Activated CD8-positive, alpha-beta memory T cell treated with anti-CD3 and anti-CD28 coated beads, Interleukin-2, amount 50 U/mL, for 24 hours (primary cell): ENCODE data around the gene MKRN2.
"Not testable (repeated sequence)": the region's sequence is repeated elsewhere in the genome, so short reads cannot be mapped to it uniquely, and the experiment has no call there.

Experiments
- DNase-seq: peaks from one replicate; pipeline ENCODE4 v3.0.0-alpha.2; 2020; ENCODE audit errors: extremely low read depth

MKRN2 gene

GRCh38 chr3:12588039-12589009, 31.4 kb downstream of the MKRN2 start:
- DNase-seq, result no peak

DNA sequence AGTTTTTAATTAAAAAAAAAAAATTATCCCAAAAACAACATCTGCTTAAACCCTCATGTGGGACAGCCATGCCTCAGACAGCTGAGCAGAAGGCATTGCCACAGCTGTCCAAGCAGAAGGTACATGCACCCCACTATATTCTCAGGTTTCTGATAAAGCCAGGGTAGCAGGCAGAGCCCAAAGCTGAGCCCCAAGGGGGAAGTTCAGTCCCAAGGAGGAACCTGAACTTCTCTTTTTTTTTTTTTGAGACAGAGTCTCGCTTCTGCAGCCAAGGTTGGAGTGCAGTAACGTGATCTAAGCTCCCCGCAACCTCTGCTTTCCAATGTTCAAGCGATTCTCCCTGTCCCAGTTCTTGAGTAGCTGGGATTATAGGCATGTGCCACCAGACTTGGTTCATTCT, 33.2 kb downstream of the MKRN2 start:
- no peak for DNase-seq

GRCh38 chr3:12591456-12591855, 34.6 kb downstream of the MKRN2 start:
- no peak for DNase-seq

DNA sequence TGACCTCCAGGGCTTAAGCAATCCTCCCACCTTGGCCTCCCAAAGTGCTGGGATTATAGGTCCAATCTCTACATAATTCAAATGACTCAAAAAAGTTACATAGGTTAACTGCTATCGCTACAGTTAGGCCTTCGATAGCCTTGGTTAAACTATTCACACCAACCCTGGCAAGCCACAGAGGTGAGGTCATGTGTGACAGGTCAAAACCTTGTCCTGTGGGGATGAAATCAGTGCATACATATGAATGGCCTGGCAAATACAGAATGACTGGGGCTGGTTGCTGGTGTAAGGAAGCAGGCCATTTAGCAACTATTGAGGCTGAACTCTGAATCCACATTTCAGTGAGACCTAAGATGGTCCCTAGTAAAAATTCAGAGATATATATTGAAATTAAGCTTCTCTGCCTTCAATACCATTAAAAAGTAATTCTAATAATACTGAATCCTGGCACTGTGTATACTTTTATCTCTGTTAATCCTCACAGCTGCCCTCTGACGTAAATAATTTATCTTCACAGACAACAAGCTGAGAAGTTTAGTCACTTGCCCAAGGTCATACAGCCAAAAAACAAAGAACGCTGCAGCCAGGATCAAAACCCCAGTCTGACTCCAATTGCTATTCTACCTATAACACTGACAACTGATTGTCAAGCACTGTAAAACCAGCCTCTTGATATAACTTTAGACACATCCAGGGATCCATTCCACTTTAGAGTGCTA, 35.3 kb downstream of the MKRN2 start:
- DNase-seq, result no peak

- DNase-seq, result no peak
Observed at GRCh38 chr3:12593473-12593872, 36.6 kb downstream of the MKRN2 start.

DNA sequence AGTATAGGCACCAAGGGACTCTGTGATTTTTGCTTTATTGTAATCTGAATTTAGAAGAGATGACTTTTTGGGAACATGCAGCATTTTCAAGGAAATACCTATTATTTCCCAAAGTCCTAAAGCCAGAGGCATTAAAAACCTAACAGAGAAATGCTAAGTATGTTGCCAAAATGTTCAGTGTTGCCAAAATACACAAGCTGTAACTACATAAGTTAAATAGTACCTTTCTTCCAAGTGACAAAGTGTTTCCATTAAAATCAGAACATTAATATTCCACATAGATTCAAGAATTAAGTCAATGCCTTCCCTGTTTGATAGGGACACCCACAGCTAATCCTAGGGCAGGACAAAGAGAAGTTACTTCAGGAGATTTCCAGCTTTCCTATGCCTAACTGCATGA, 42.0 kb downstream of the MKRN2 start:
- DNase-seq, result no peak

DNA sequence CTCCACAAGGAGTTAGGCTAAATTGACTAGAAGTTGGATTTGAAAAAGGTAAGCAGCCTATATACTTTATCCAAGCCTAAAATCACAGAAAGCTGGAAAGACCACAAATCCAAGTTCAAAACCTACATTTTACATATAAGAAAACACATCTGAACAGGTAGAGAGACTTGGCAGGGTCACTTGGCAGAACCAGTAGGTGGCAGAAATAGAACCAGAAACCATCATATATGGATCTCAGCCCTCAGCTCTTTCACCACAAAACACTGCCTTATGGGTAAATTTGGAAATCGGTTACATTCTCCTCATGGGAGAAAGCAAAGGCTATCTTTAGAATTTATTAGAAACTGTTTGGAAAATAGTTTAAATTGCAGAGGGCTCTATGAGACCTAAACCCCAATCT, 44.2 kb downstream of the MKRN2 start:
- no peak for DNase-seq

DNA sequence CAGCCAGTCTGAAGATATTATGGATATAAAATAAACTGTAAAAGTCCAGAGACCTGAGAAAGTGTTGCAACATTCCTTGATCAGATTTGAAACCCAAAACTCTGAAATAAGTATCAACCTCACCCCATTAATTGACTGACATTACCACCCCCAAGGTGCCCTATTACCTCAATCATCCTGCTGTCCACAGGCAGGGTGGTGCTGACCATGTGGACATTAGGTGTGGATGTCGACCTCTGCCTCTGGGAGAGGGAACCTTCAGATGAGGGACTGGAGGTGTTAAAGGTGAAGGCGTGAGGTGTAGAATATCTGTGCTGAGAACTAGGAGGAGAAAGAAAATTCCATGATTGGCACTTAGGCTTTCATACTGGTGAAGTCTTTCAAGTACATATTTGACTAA, 47.1 kb downstream of the MKRN2 start:
- no peak for DNase-seq

DNA sequence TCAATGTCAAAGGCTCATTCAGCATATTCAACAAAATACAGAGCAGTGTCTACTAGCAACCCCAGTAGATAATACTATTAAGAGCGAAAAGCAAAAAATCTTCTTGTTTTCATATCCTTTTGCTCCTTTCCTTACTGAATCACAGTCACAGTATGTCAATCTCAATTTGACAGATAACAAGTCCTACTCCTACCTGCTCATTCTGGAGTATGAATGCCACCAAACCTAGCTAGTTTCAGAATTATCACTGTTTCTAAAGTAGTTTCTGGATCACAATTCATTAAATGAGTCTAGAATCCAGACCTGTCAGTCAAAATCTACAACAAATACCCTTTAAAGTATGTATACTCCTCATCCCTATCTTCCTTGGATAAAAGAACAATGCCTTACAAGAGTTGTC, 51.5 kb downstream of the MKRN2 start:
- DNase-seq, result no peak

DNA sequence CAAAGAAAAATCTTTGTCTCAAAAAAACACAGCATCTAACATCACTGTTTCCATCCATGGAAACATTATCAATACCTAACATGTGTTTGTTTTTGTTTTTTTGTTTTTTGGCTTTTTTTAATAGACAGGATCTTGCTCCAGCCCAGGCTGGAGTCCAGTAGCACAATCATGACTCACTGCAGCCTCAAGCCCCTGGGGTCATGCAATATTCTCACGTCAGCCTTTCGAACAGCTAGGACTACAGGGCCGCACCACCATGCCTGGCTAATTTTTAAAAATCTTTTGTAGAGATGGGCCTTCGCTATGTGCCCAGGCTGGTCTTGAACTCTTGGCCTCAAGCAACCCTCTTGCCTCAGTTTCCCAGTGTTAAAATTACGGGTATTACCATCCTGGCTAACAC, 54.2 kb downstream of the MKRN2 start:
- no peak for DNase-seq

GRCh38 chr3:12612514-12613226, 55.8 kb downstream of the MKRN2 start:
- DNase-seq, result no peak

- no peak for DNase-seq
Observed at GRCh38 chr3:12613250-12613649, 56.4 kb downstream of the MKRN2 start.

DNA sequence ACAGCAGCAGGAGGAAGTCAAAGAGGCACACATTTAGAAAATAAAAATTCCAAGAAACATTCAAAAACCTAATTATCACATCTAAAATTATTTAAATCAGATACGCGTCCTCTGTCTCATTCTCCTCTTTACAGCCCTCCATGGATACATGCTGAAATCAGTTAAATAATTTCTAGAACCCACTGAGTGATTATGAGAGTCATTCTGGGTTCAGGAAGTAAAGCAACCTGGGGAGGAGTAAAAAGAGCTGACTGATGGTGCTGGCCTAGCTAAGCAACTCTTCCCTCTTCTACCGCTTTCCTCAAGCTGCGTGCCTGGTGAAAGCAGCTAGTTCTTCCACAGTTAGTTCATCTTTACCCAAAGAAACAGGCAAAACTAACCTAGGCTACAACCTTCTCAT, 58.4 kb downstream of the MKRN2 start:
- no peak for DNase-seq

DNA sequence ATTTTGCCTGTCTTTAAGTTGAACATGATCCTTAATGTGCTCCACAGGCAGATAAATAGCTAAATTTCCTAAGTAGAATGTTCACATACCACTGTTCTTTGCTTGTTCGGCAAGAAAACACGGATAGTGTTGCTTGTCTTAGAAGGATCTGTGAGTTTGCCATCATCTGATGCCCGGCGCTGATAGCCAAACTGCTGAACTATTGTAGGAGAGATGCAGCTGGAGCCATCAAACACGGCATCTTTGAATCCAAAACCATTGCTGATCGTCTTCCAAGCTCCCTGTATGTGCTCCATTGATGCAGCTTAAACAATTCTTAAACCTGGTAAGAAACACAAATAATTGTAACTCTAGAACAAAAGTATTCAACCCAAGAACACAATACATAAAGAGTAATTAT, 61.5 kb downstream of the MKRN2 start:
- no peak for DNase-seq

DNA sequence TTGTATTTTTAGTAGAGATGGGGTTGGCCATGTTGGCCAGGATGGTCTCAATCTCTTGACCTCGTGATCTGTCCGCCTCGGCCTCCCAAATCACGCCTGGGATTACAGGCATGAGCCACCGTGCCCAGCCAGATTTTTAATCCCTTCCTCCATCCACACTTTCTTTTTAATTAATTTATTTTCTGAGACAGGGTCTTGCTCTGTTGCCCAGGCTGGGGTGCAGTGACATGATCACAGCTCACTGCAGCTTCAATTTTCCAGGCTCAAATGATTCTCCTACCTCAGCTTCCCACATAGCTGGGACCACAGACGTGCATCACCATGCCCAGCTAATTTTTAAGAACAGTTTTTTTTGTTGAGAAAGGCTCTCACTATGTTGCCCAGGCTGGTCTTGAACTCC, 63.4 kb downstream of the MKRN2 start:
- no peak for DNase-seq

DNA sequence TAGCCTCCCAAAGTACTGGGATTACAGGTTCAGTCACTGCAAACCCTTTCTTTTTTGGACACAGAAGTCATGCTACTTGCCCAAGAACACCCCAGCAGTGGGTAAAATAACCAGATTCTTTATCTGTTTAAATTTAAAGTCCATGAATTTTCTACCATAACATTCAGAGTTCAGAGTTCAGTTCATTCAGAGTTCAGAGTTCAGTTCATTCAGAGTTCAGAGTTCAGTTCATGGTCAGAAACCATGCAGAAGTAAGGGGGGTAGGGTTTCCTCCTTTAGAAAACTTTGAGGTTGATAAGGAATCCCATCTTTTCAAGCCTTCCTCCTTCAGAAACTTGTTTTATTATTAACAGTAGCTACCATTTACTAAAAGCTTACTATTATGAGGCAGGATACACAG, 63.8 kb downstream of the MKRN2 start:
- no peak for DNase-seq

DNA sequence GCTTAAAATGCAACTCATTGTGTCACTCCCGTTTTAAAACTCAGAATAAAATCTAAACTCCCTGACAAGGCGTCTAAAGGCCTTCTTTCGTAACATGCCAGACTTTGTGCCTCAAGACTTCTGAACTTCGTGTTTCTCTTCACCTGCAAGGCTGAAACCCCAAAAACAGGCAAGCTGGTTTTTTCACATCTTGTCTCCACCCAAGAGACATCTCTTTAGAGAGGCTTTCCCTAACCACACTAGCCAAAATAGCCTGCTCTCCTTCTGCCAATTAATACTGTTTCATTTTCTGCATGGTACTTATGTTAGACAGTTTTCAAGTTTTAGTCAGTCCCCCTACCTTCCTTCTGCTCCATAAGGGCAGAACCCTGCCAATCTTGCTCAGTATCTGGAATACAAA, 65.4 kb downstream of the MKRN2 start:
- DNase-seq, result no peak

- DNase-seq, result no peak
Observed at GRCh38 chr3:12624056-12624455, 67.2 kb downstream of the MKRN2 start.

- not testable (repeated sequence) for DNase-seq
Observed at GRCh38 chr3:12624964-12625363, 68.1 kb downstream of the MKRN2 start.

- no peak for DNase-seq
Observed at GRCh38 chr3:12627370-12627769, 70.5 kb downstream of the MKRN2 start.

DNA sequence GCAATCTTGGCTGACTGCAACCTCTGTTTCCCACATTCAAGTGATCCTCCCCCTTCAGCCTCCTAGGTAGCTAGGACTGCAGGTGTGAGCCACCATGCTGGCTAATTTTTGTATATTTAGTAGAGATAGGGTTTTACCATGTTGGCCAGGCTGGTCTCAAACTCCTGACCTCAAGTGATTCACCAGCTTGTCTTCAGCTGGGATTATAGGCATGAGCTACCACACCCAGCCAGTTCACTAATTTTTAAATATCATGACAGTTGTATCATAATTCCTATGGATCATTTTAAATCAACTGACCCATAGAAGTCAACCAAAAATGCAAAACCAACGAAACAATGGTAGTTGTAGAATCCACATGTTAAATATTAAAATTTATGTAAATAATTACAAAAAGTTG, 71.9 kb downstream of the MKRN2 start:
- DNase-seq, result no peak

DNA sequence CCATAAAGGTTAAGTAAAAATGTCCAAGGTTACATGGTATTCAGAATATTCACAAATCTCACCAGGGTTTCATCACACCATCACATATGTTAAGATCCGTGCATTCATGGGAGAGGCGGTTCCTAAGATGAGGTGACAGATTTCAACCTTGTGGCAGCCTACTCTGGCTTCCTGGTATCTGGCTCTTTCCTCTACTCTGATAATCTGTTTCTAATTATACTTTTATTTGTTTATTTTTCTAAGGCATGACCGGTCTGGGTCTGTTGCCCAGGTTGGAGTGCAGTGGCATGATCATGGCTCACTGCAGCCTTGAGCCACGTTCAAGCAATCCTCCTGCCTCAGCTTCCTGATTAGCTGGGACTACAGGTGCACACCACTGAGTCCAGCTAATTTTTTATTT, 72.7 kb downstream of the MKRN2 start:
- DNase-seq, result no peak

- DNase-seq, result no peak
Observed at GRCh38 chr3:12630292-12630691, 73.4 kb downstream of the MKRN2 start.
